HCT116 (cell line): Measurements from ENCODE around the gene GRIP2.

Source experiments
- POLR2A ChIP-seq: IDR thresholded peaks from 2 replicates; pipeline ENCODE4 v1.7.0; 2011; ENCODE audit warnings: borderline replicate concordance; ENCODE audit not compliant: insufficient read depth, insufficient read length; ENCODE audit errors: extremely low read depth
- POLR2AphosphoS5 ChIP-seq: IDR thresholded peaks from 2 replicates; pipeline ENCODE4 v1.6.1; 2011; ENCODE audit warnings: mild to moderate bottlenecking, low read depth, low read length, moderate library complexity
- TF ChIP-seq, protein P1 (sequence below): IDR thresholded peaks from 2 replicates; pipeline ENCODE4 v1.6.1; 2012

- TF ChIP-seq POLR2AphosphoS5, result no peak
- TF ChIP-seq, protein P1, sequence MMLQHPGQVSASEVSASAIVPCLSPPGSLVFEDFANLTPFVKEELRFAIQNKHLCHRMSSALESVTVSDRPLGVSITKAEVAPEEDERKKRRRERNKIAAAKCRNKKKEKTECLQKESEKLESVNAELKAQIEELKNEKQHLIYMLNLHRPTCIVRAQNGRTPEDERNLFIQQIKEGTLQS, result no peak
- no peak for TF ChIP-seq POLR2A
Measured at GRCh38 chr3:14482271-14482721, 57.8 kb downstream of the GRIP2 start.
